GM18870 (cell line): ENCODE data around the gene CHML.

Experiments used
- ATAC-seq: cut with Tn5 transposase; IDR thresholded peaks from one replicate; pipeline ENCODE4 v1.9.1; 2021; ENCODE audit warnings: moderate library complexity; ENCODE audit not compliant: unreplicated experiment

CHML gene

GRCh38 chr1:241592273-241592958 is 47.8 kb downstream of the CHML start:
- ATAC-seq = peak; percentile 87

- ATAC-seq = no peak
These were observed 48.4 kb downstream of the CHML start for GRCh38 chr1:241591736-241592135.

GRCh38 chr1:241591317-241591716 is 48.9 kb downstream of the CHML start:
- ATAC-seq = no peak

- ATAC-seq = no peak
These were observed 49.5 kb downstream of the CHML start for GRCh38 chr1:241590719-241591118.
